B cell (primary cell): ENCODE data around the gene CDH2. TPM values are rescaled to one million over a fixed set of nuclear protein-coding genes. Genes with fewer than 3 reads are reported as not detected.

ENCODE experiments used
- ATAC-seq: fragments of 200-7000 bp; cut with Tn5 transposase; one replicate; pipeline ENCODE4 v1.10.0; 2021; ENCODE audit warnings: low read depth, mild to moderate bottlenecking, moderate number of reproducible peaks, moderate library complexity
- CTCF ChIA-PET: fragments of 350-600 bp; sonication (Branson Sonifier 250); formaldehyde crosslinking; loops from one replicate; lab custom pipeline; 2021; ENCODE audit warnings: antibody characterized with exemption, inconsistent platforms; lab: Charles Lee
- POLR2A ChIA-PET: fragments of 350-600 bp; sonication (Branson Sonifier 250); formaldehyde crosslinking; loops from one replicate; lab custom pipeline; 2021; ENCODE audit warnings: antibody characterized with exemption; lab: Charles Lee
- DNase-seq: peaks from one replicate; pipeline ENCODE4 v3.0.0; 2013
- H2AFZ ChIP-seq: 2 replicates; pipeline ENCODE4 v1.6.1; 2012; ENCODE audit warnings: mild to moderate bottlenecking, low read depth, low read length; ENCODE audit not compliant: insufficient read depth, poor library complexity, severe bottlenecking
- H3K27ac ChIP-seq, 2 donors: 1 replicate in 1 of 2; 2 replicates in 1 of 2; pipeline ENCODE4 v1.5.1; 2012 to 2013; ENCODE audit warnings: low read length in 2 of 2, mild to moderate bottlenecking in 2 of 2, moderate library complexity in 1 of 2
- H3K27me3 ChIP-seq, 4 experiments: fragments of 200-600 bp in 1 of 4; sonication (generic) in 1 of 4; replicated peaks in 1 of 4; 1 replicate in 2 of 4; 2 replicates in 2 of 4; pipeline versions ENCODE4 v1.6.1 to v1.7.0; 2013 to 2016; ENCODE audit warnings: low read length in 3 of 4, mild to moderate bottlenecking in 2 of 4, mixed read lengths in 1 of 4, moderate library complexity in 1 of 4; ENCODE audit not compliant: insufficient read depth in 4 of 4, control insufficient read depth in 3 of 4; ENCODE audit errors: control extremely low read depth in 1 of 4
- H3K36me3 ChIP-seq, 2 experiments: replicated peaks in 1 of 2; 1 replicate in 1 of 2; 2 replicates in 1 of 2; pipeline versions ENCODE4 v1.6.1 to v1.7.1; 2013; ENCODE audit warnings: low read length in 1 of 2; ENCODE audit not compliant: insufficient read depth in 2 of 2, control insufficient read depth in 1 of 2; ENCODE audit errors: control extremely low read depth in 1 of 2, extremely low read depth in 1 of 2
- H3K4me1 ChIP-seq, 2 donors: fragments of 200-600 bp in 1 of 2; sonication (generic) in 1 of 2; 1 replicate in 1 of 2; 2 replicates in 1 of 2; pipeline versions ENCODE4 v1.5.1 to v1.6.1; 2013 to 2017; ENCODE audit warnings: low read length in 2 of 2; ENCODE audit not compliant: control insufficient read depth in 2 of 2, insufficient read depth in 2 of 2
- H3K4me2 ChIP-seq: replicated peaks from 2 replicates; pipeline ENCODE3; 2012; ENCODE audit warnings: mild to moderate bottlenecking, low read depth, low read length; ENCODE audit not compliant: poor library complexity, severe bottlenecking
- H3K4me3 ChIP-seq, 5 experiments: fragments of 200-600 bp in 1 of 5; sonication (generic) in 1 of 5; 1 replicate in 3 of 5; 2 replicates in 2 of 5; pipeline versions ENCODE4 v1.5.1 to v1.7.0; 2011 to 2016; ENCODE audit warnings: low read length in 4 of 5, mild to moderate bottlenecking in 4 of 5, low read depth in 2 of 5, control low read depth in 1 of 5, moderate library complexity in 1 of 5; ENCODE audit not compliant: insufficient read depth in 1 of 5; ENCODE audit errors: control extremely low read depth in 1 of 5, extremely low read depth in 1 of 5
- H3K79me2 ChIP-seq: fragments of 200-600 bp; sonication (generic); one replicate; pipeline ENCODE4 v1.6.0; 2016; ENCODE audit warnings: low read length; ENCODE audit not compliant: control insufficient read depth, insufficient read depth
- H3K9ac ChIP-seq: fragments of 200-600 bp; sonication (generic); 2 replicates; pipeline ENCODE4 v1.6.1; 2017; ENCODE audit warnings: mild to moderate bottlenecking, low read length, moderate library complexity
- H3K9me3 ChIP-seq, 3 donors: one replicate each; pipeline versions ENCODE4 v1.6.1 to v1.7.1; 2013; ENCODE audit warnings: low read length in 2 of 3; ENCODE audit not compliant: control insufficient read depth in 2 of 3, insufficient read depth in 1 of 3; ENCODE audit errors: control extremely low read depth in 1 of 3
- H4K20me1 ChIP-seq: 2 replicates; pipeline ENCODE4 v1.6.0; 2012; ENCODE audit warnings: mild to moderate bottlenecking, low read length; ENCODE audit not compliant: insufficient read depth, control insufficient read depth, poor library complexity, severe bottlenecking
- H3K27ac Mint-ChIP-seq: one replicate; pipeline ENCODE4 v1.8.0; 2021; ENCODE audit warnings: mixed read lengths
- H3K27me3 Mint-ChIP-seq: one replicate; pipeline ENCODE4 v1.8.0; 2021; ENCODE audit warnings: mixed read lengths
- H3K4me1 Mint-ChIP-seq: one replicate; pipeline ENCODE4 v1.8.0; 2021; ENCODE audit warnings: mixed read lengths
- H3K4me3 Mint-ChIP-seq: one replicate; pipeline ENCODE4 v1.8.0; 2021; ENCODE audit warnings: mixed read lengths
- H3K9me3 Mint-ChIP-seq: one replicate; pipeline ENCODE4 v1.8.0; 2022; ENCODE audit warnings: mixed read lengths; ENCODE audit not compliant: insufficient read depth
- EZH2 ChIP-seq: IDR thresholded peaks from 2 replicates; pipeline ENCODE4 v1.6.1; 2012; ENCODE audit warnings: borderline replicate concordance, low read depth, mild to moderate bottlenecking, moderate library complexity, low read length; ENCODE audit not compliant: insufficient read depth, poor library complexity, severe bottlenecking
- WGBS: methylation state at CpG from one replicate; pipeline ENCODE4 v1.1.5; 2013; ENCODE audit warnings: missing lambda C conversion rate; ENCODE audit not compliant: insufficient coverage; 5-methylcytosine and 5-hydroxymethylcytosine counted together
- intact Hi-C: fragments of 100-400 bp; cut with micrococcal nuclease; formaldehyde crosslinking; loops from one replicate; pipeline ENCODE4 v1.10.0; 2022
- polyA plus RNA-seq: library from polyadenylated mRNA; depleted of rRNA; stranded (reverse); fragments of >200 nt; gene quantifications from 2 replicates; pipeline ENCODE4 v1.2.3, GENCODE V29; 2012
- total RNA-seq, 2 donors: library from RNA; stranded (reverse); fragments of 120-200 nt in 1 of 2; gene quantifications; 1 replicate in 1 of 2; 2 replicates in 1 of 2; pipeline versions ENCODE4 v1.2.3 to v1.2.4, GENCODE V29; 2013 to 2022
- TF ChIP-seq, protein P1 (sequence below): fragments of 200-600 bp; IDR thresholded peaks from one replicate; pipeline ENCODE4 v1.8.0; 2022; ENCODE audit warnings: antibody characterized with exemption, mild to moderate bottlenecking

The CDH2 gene
- total and polyA plus RNA-seq, 2 donors (not counting 1 experiment from before 2014, with no cell fraction given), result not detected

DNA sequence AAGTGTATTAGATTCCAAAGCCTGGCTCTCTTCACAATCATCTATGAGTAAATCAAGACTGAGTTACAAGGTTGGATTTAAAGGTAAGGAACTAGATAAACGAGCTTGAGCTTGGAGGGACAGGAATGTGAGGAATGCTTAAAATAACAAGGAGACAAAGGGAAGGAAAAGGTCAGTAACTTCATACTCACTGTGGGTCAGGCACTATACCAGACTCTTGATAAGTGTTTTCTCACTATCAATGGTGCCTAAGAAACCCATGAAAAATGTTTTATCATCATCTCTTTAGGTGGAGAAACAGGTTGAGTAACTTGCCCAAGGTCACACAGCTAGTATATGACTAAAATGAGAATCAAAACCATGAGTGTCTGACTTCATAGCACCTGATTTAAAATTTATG, 212.1 kb downstream of the CDH2 start:
- Histone ChIP-seq H3K4me2 (no peak overlapping the region), H4K20me1 (no peaks in the 10 kb centered on the region), H3K4me1 (no peaks in the 10 kb centered on the region), H3K9ac (no peak overlapping the region), H3K4me3 (no peak overlapping the region), H3K9me3 (peaks cover 0 to 3% (median 0%) of the 10 kb centered on the region in 3 donors), H3K36me3 (no peaks in the 10 kb centered on the region), H2AFZ (no peak overlapping the region), H3K27me3 (no peaks in the 10 kb centered on the region), H3K79me2 (no peaks in the 10 kb centered on the region), H3K27ac (no peak overlapping the region)
- ChIA-PET CTCF (no interaction called here), POLR2A (no interaction called here)
- Mint-ChIP-seq H3K9me3 (peaks cover 12% of the 10 kb centered on the region), H3K4me1 (no peaks in the 10 kb centered on the region), H3K27me3 (no peaks in the 10 kb centered on the region), H3K27ac (no peak overlapping the region), H3K4me3 (no peak overlapping the region)
- no peak for ATAC-seq
- intact Hi-C loops, result no loop called here
- WGBS, result no CpG with 5 or more reads among the region's 1 CpG
- TF ChIP-seq, protein P1, sequence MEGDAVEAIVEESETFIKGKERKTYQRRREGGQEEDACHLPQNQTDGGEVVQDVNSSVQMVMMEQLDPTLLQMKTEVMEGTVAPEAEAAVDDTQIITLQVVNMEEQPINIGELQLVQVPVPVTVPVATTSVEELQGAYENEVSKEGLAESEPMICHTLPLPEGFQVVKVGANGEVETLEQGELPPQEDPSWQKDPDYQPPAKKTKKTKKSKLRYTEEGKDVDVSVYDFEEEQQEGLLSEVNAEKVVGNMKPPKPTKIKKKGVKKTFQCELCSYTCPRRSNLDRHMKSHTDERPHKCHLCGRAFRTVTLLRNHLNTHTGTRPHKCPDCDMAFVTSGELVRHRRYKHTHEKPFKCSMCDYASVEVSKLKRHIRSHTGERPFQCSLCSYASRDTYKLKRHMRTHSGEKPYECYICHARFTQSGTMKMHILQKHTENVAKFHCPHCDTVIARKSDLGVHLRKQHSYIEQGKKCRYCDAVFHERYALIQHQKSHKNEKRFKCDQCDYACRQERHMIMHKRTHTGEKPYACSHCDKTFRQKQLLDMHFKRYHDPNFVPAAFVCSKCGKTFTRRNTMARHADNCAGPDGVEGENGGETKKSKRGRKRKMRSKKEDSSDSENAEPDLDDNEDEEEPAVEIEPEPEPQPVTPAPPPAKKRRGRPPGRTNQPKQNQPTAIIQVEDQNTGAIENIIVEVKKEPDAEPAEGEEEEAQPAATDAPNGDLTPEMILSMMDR, result no peak
- TF ChIP-seq EZH2, result no peak
- DNase-seq, result no peak

DNA sequence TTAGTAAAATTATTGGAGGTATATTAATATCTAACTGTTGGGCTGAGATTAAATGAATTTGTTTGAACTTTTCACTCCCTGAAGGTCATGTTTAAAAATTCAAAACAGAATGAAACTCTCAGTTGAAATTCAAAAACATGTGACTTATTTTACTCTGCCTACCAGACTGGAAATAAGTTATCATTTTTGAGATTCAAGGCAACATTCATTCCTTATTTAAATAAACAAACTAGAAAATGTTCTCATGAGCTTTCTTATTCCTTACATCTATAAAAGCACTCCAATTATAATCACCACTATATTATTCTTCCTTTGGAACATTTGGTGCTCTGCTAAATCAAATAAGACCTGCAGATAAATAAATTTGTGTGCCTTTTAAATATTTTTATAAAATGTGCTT, 217.8 kb downstream of the CDH2 start:
- Histone ChIP-seq H3K9me3 (no peaks in the 10 kb centered on the region), H3K4me2 (no peak overlapping the region), H4K20me1 (no peaks in the 10 kb centered on the region), H3K79me2 (no peaks in the 10 kb centered on the region), H3K27me3 (no peaks in the 10 kb centered on the region), H3K4me1 (no peaks in the 10 kb centered on the region), H3K9ac (no peak overlapping the region), H3K36me3 (no peaks in the 10 kb centered on the region), H2AFZ (no peak overlapping the region), H3K4me3 (no peak overlapping the region), H3K27ac (no peak overlapping the region)
- ChIA-PET POLR2A (no interaction called here), CTCF (no interaction called here)
- H3K9me3 Mint-ChIP-seq, result peaks cover 2% of the 10 kb centered on the region
- intact Hi-C loops, result no loop called here
- H3K4me3 Mint-ChIP-seq, result no peak overlapping the region
- no peak overlapping the region for H3K27ac Mint-ChIP-seq
- TF ChIP-seq EZH2, result no peak
- TF ChIP-seq, protein P1, result no peak
- ATAC-seq, result no peak
- DNase-seq, result no peak
- no peaks in the 10 kb centered on the region for H3K27me3 Mint-ChIP-seq
- H3K4me1 Mint-ChIP-seq, result no peaks in the 10 kb centered on the region
